HepG2 (cell line): Measurements from ENCODE around the gene VCAM1. TPM values are rescaled to one million over a fixed set of nuclear protein-coding genes. Genes with fewer than 3 reads are reported as not detected.

ENCODE experiments used
- BCL6 ChIP-seq: IDR thresholded peaks from 2 replicates; pipeline ENCODE4 v1.6.1; 2016; ENCODE audit warnings: missing genetic modification reagents, missing compliant biosample characterization
- CREM ChIP-seq, 2 experiments: sonication (generic) in 1 of 2; formaldehyde crosslinking in 1 of 2; IDR thresholded peaks; 2 replicates each; pipeline versions ENCODE4 v1.4.0 to v1.6.1; 2016 to 2020; ENCODE audit warnings: antibody characterized with exemption in 1 of 2, mild to moderate bottlenecking in 1 of 2, missing genetic modification reagents in 1 of 2
- ELF4 ChIP-seq: sonication (generic); formaldehyde crosslinking; IDR thresholded peaks from 2 replicates; pipeline ENCODE4 v1.5.0; 2020; ENCODE audit warnings: missing genetic modification reagents, mild to moderate bottlenecking, moderate library complexity, borderline replicate concordance
- FOXA1 ChIP-seq, 2 experiments: fragments of 450-650 bp in 1 of 2; sonication (generic) in 1 of 2; formaldehyde crosslinking in 1 of 2; IDR thresholded peaks; 2 replicates each; pipeline versions ENCODE4 v1.4.0 to v1.6.1; 2016 to 2020; ENCODE audit warnings: missing genetic modification reagents in 1 of 2
- GPN1 ChIP-seq: sonication (generic); formaldehyde crosslinking; IDR thresholded peaks from 2 replicates; pipeline ENCODE4 v1.5.1; 2020; ENCODE audit warnings: missing genetic modification reagents, borderline replicate concordance
- HIVEP1 ChIP-seq: sonication (generic); formaldehyde crosslinking; IDR thresholded peaks from 2 replicates; pipeline ENCODE4 v1.4.0; 2020; ENCODE audit warnings: mild to moderate bottlenecking, missing genetic modification reagents
- KLF9 ChIP-seq: IDR thresholded peaks from 2 replicates; pipeline ENCODE4 v1.6.1; 2016; ENCODE audit warnings: low read depth
- POLR2G ChIP-seq: fragments of 200-400 bp; formaldehyde crosslinking; IDR thresholded peaks from 2 replicates; pipeline ENCODE4 v1.6.1; 2018; ENCODE audit warnings: mild to moderate bottlenecking, low read depth, low read length, moderate library complexity
- RELA ChIP-seq: sonication (generic); formaldehyde crosslinking; IDR thresholded peaks from 2 replicates; pipeline ENCODE4 v1.4.0; 2020; ENCODE audit warnings: missing genetic modification reagents
- RFX1 ChIP-seq: fragments of 450-650 bp; IDR thresholded peaks from 2 replicates; pipeline ENCODE4 v1.6.1; 2017
- SOX13 ChIP-seq, 3 experiments: fragments of 450-650 bp in 1 of 3; sonication (generic) in 1 of 3; formaldehyde crosslinking in 1 of 3; IDR thresholded peaks in 2 of 3; conservative IDR thresholded peaks in 1 of 3; 2 replicates each; pipeline versions ENCODE4 v1.5.0 to v1.6.1; 2016 to 2020; ENCODE audit warnings: antibody characterized with exemption in 1 of 3, mild to moderate bottlenecking in 1 of 3, missing compliant biosample characterization in 1 of 3, missing genetic modification reagents in 1 of 3, moderate library complexity in 1 of 3
- SP140L ChIP-seq: sonication (generic); formaldehyde crosslinking; IDR thresholded peaks from 2 replicates; pipeline ENCODE4 v1.4.0; 2020; ENCODE audit warnings: missing genetic modification reagents, borderline replicate concordance
- WIZ ChIP-seq: sonication (generic); formaldehyde crosslinking; IDR thresholded peaks from 2 replicates; pipeline ENCODE4 v1.5.1; 2020; ENCODE audit warnings: mild to moderate bottlenecking, missing genetic modification reagents
- YEATS4 ChIP-seq: sonication (generic); formaldehyde crosslinking; IDR thresholded peaks from 2 replicates; pipeline ENCODE4 v1.4.0; 2020; ENCODE audit warnings: missing genetic modification reagents, borderline replicate concordance
- ZNF143 ChIP-seq: sonication (generic); formaldehyde crosslinking; IDR thresholded peaks from 2 replicates; pipeline ENCODE4 v1.4.0; 2020; ENCODE audit warnings: missing genetic modification reagents
- ZNF350 ChIP-seq: sonication (generic); formaldehyde crosslinking; IDR thresholded peaks from 2 replicates; pipeline ENCODE4 v1.4.0; 2020; ENCODE audit warnings: mild to moderate bottlenecking, low read depth, missing genetic modification reagents, borderline replicate concordance
- ZNF530 ChIP-seq: sonication (generic); formaldehyde crosslinking; IDR thresholded peaks from 2 replicates; pipeline ENCODE4 v1.5.0; 2020; ENCODE audit warnings: low read depth, mild to moderate bottlenecking, missing genetic modification reagents
- ZNF543 ChIP-seq: sonication (generic); formaldehyde crosslinking; IDR thresholded peaks from 2 replicates; pipeline ENCODE4 v1.4.0; 2020; ENCODE audit warnings: mild to moderate bottlenecking, missing genetic modification reagents
- polyA plus RNA-seq, 8 experiments: library from polyadenylated mRNA; depleted of rRNA in 3 of 8; stranded (reverse) in 7 of 8; unstranded in 1 of 8; fragments of >200 nt; fragmentation: Illumina TruSeq in 4 of 8; extraction: Trizol in 4 of 8; gene quantifications; 2 replicates each; pipeline versions ENCODE4 v1.2.1 to v1.2.3, GENCODE V29; 2011 to 2016; ENCODE audit warnings: low read depth in 4 of 8, missing spikeins in 1 of 8, mixed read lengths in 1 of 8; ENCODE audit not compliant: insufficient read depth in 1 of 8
- total RNA-seq, 5 experiments: library from RNA; depleted of rRNA; stranded (reverse); fragments of >200 nt; fragmentation: Illumina TruSeq; extraction: Trizol; gene quantifications; 2 replicates each; pipeline ENCODE4 v1.2.3, GENCODE V29; 2016; ENCODE audit warnings: low read depth in 1 of 5
- TF ChIP-seq, protein P1 (sequence below): sonication (generic); formaldehyde crosslinking; IDR thresholded peaks from 2 replicates; pipeline ENCODE4 v1.5.0; 2020; ENCODE audit warnings: mild to moderate bottlenecking, missing genetic modification reagents
- TF ChIP-seq, protein P2 (sequence below): sonication (generic); formaldehyde crosslinking; IDR thresholded peaks from 2 replicates; pipeline ENCODE4 v1.8.1; 2023; ENCODE audit warnings: mild to moderate bottlenecking, inconsistent platforms, moderate library complexity, missing genetic modification reagents, borderline replicate concordance
- TF ChIP-seq, protein P3 (sequence below): sonication (generic); formaldehyde crosslinking; IDR thresholded peaks from 2 replicates; pipeline ENCODE4 v1.4.0; 2020; ENCODE audit warnings: mild to moderate bottlenecking, missing genetic modification reagents
- TF ChIP-seq, protein P4 (sequence below): sonication (generic); formaldehyde crosslinking; IDR thresholded peaks from 2 replicates; pipeline ENCODE4 v1.8.0; 2022; ENCODE audit warnings: low read depth, missing genetic modification reagents
- TF ChIP-seq, protein P5 (sequence below): IDR thresholded peaks from 2 replicates; pipeline ENCODE4 v1.6.1; 2018; ENCODE audit warnings: missing genetic modification reagents

The VCAM1 gene
- total and polyA plus RNA-seq, 2 of the 13 experiments (the other 11 are each of a cell fraction or from before 2014, with no cell fraction given): not detected

DNA sequence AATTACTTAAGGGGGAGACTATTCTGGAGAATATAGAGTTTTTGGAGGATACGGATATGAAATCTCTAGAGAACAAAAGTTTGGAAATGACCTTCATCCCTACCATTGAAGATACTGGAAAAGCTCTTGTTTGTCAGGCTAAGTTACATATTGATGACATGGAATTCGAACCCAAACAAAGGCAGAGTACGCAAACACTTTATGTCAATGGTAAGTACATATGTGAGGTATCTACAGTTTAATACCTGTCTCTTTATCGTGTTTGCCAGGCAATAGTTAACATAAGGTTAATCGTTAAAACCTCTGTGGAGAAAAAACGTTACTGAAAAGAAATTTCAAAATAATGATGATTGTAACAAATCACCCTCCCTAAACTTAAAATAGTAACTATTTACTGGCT, 11.8 kb downstream of the VCAM1 start (continued):
- TF ChIP-seq SOX13 (IDR thresholded peaks at IDR 0.05) (peak; percentile 50; the same call in 1 of the 2 replicates), SOX13 (CRISPR knock-in tag; conservative IDR thresholded peaks at IDR 0.05 in 1 of 2, IDR thresholded peaks at IDR 0.05 in 1 of 2) (peak in 1 of 2 experiments; percentile 88; a peak in 2 of 4 replicates), RFX1 (no peak), POLR2G (no peak), ZNF530 (CRISPR knock-in tag) (no peak), BCL6 (peak; percentile 80), RELA (no peak), HIVEP1 (CRISPR knock-in tag) (no peak), ZNF543 (CRISPR knock-in tag) (no peak), CREM (IDR thresholded peaks at IDR 0.05) (peak; percentile 51; the same call in 1 of the 2 replicates), CREM (CRISPR knock-in tag; IDR thresholded peaks at IDR 0.05) (no peak), ZNF350 (CRISPR knock-in tag) (no peak), KLF9 (CRISPR knock-in tag) (no peak), WIZ (CRISPR knock-in tag) (no peak), ELF4 (CRISPR knock-in tag) (no peak), GPN1 (CRISPR knock-in tag) (no peak), FOXA1 (IDR thresholded peaks at IDR 0.05) (no peak), FOXA1 (CRISPR knock-in tag; IDR thresholded peaks at IDR 0.05) (peak; percentile 65), SP140L (no peak), YEATS4 (CRISPR knock-in tag) (no peak), ZNF143 (CRISPR knock-in tag) (no peak)
- TF ChIP-seq, protein P1, sequence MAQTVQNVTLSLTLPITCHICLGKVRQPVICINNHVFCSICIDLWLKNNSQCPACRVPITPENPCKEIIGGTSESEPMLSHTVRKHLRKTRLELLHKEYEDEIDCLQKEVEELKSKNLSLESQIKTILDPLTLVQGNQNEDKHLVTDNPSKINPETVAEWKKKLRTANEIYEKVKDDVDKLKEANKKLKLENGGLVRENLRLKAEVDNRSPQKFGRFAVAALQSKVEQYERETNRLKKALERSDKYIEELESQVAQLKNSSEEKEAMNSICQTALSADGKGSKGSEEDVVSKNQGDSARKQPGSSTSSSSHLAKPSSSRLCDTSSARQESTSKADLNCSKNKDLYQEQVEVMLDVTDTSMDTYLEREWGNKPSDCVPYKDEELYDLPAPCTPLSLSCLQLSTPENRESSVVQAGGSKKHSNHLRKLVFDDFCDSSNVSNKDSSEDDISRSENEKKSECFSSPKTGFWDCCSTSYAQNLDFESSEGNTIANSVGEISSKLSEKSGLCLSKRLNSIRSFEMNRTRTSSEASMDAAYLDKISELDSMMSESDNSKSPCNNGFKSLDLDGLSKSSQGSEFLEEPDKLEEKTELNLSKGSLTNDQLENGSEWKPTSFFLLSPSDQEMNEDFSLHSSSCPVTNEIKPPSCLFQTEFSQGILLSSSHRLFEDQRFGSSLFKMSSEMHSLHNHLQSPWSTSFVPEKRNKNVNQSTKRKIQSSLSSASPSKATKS (CRISPR knock-in tag): no peak
- TF ChIP-seq, protein P2, sequence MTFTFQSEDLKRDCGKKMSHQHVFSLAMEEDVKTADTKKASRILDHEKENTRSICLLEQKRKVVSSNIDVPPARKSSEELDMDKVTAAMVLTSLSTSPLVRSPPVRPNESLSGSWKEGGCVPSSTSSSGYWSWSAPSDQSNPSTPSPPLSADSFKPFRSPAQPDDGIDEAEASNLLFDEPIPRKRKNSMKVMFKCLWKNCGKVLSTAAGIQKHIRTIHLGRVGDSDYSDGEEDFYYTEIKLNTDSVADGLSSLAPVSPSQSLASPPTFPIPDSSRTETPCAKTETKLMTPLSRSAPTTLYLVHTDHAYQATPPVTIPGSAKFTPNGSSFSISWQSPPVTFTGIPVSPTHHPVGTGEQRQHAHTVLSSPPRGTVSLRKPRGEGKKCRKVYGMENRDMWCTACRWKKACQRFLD: no peak
- TF ChIP-seq, protein P3, sequence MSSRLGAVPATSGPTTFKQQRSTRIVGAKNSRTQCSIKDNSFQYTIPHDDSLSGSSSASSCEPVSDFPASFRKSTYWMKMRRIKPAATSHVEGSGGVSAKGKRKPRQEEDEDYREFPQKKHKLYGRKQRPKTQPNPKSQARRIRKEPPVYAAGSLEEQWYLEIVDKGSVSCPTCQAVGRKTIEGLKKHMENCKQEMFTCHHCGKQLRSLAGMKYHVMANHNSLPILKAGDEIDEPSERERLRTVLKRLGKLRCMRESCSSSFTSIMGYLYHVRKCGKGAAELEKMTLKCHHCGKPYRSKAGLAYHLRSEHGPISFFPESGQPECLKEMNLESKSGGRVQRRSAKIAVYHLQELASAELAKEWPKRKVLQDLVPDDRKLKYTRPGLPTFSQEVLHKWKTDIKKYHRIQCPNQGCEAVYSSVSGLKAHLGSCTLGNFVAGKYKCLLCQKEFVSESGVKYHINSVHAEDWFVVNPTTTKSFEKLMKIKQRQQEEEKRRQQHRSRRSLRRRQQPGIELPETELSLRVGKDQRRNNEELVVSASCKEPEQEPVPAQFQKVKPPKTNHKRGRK (CRISPR knock-in tag): no peak
- TF ChIP-seq, protein P4, sequence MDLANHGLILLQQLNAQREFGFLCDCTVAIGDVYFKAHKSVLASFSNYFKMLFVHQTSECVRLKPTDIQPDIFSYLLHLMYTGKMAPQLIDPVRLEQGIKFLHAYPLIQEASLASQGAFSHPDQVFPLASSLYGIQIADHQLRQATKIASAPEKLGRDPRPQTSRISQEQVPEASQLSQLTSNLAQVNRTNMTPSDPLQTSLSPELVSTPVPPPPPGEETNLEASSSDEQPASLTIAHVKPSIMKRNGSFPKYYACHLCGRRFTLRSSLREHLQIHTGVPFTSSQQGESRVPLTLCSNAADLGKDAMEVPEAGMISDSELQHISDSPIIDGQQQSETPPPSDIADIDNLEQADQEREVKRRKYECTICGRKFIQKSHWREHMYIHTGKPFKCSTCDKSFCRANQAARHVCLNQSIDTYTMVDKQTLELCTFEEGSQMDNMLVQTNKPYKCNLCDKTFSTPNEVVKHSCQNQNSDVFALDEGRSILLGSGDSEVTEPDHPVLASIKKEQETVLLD (CRISPR knock-in tag): no peak
- TF ChIP-seq, protein P5, sequence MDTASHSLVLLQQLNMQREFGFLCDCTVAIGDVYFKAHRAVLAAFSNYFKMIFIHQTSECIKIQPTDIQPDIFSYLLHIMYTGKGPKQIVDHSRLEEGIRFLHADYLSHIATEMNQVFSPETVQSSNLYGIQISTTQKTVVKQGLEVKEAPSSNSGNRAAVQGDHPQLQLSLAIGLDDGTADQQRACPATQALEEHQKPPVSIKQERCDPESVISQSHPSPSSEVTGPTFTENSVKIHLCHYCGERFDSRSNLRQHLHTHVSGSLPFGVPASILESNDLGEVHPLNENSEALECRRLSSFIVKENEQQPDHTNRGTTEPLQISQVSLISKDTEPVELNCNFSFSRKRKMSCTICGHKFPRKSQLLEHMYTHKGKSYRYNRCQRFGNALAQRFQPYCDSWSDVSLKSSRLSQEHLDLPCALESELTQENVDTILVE (CRISPR knock-in tag): no peak
